GM12874 (cell line): Measurements from ENCODE around the gene ATG5.
A peak's percentile ranks its signal among the peaks of the same experiment; 100 is the strongest.

Source experiments
- CTCF ChIP-seq: IDR thresholded peaks from 2 replicates; pipeline ENCODE4 v1.5.1; 2011; ENCODE audit warnings: low read depth, mild to moderate bottlenecking, control low read depth, low read length, moderate library complexity; ENCODE audit not compliant: insufficient read depth

ATG5 gene

GRCh38 chr6:106168097-106168888 is 157.3 kb downstream of the ATG5 start:
- no peak for TF ChIP-seq CTCF

DNA sequence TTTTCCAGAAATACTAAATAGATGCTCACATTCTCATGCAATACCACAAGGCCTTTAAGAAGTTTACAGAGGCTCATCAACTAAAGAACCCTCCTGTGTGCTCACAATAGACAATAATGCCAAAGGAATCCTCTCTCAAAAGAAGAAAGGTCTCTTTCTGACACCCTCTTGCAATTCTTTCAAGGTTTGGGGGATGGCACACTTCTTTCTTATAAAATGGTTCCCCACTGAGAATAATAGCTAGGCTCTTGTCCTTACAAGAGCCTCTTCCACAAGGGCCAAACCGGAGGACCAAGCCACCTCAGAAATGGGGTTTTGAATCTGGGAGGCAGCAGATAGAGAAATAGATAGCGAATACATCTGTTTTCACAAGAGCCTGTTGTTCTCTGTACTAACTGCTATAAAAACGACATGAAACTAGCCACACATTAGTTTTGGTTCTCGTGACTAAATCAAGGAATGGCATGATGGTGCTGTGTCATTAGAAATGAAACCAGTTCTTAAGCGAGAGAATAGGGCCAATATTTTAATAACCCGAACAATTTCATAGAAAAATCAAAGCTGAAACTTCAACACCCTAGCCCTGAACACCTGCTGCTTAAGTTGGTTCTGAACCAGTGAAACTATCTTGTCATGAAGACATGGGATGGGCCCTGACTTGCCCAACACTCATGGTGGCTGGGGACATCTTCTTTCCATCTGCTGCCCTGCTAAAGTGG is 158.3 kb downstream of the ATG5 start:
- TF ChIP-seq CTCF = no peak

GRCh38 chr6:106165885-106166485 is 159.6 kb downstream of the ATG5 start:
- TF ChIP-seq CTCF = no peak

GRCh38 chr6:106163966-106164877 is 161.3 kb downstream of the ATG5 start:
- TF ChIP-seq CTCF = no peak

DNA sequence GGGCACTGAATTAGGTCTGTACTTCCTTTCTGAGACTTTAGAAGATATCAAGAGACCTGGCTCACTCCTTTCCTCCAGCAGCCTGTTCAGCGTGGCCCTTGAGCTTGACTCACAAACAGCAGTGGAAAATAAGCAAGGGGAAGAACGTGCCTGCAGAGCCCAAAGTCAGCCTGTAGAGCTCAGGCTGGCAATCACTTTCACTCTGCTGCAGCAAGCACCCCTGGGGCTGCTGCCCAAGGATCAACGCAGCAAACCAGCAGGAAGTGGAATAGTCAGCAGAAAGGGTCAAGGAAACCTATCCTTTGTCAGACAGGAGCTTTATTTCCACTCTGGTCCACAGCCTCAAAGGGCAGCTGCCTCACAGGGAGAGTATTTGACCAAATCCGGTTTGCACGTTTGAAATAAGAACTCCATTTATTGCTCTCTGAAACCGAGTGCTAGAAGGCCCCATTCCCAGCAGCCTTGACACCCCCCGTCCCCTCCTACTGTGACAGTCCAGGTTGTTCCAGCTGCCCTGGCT is 162.1 kb downstream of the ATG5 start:
- TF ChIP-seq CTCF = 0 out of 2 replicates have a peak, but pooled peaks have one; percentile 4

- TF ChIP-seq CTCF = no peak
Measured at GRCh38 chr6:106162921-106163320, 162.6 kb downstream of the ATG5 start.

DNA sequence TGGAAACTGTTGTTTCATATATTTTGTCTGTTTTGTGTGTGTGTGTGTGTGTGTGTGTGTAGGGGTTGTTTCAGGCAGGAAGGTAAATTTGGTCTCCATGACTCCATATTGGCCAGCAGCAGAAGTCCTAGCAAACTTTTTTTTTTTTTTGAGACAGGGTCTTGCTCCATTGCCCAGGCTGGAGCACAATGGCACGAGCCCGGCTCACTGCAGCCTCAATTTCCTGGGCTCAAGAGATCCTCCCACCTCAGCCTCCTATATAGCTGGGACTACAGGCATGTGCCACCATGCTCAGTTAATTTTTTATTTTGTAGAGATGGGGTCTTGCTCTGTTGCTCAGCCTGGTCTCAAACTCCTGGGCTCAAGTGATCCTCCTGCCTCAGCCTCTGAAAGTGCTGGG is 163.7 kb downstream of the ATG5 start:
- no peak for TF ChIP-seq CTCF
